Tibial artery (tissue), 4 donors: ENCODE measurements around the gene KIAA0930.

Source experiments
- DNase-seq, 2 donors: peaks; one replicate each; pipeline ENCODE4 v3.0.0-alpha.2; 2019
- H3K27ac ChIP-seq, 2 donors: fragments of 200-600 bp; sonication (generic) in 1 of 2; 1 replicate in 1 of 2; 2 replicates in 1 of 2; pipeline ENCODE4 v1.5.1; 2018 to 2019; ENCODE audit warnings: mild to moderate bottlenecking in 1 of 2
- H3K27me3 ChIP-seq, 2 donors: fragments of 200-600 bp; sonication (generic) in 1 of 2; one replicate each; pipeline versions ENCODE4 v1.5.1 to v1.6.0; 2016 to 2019
- H3K36me3 ChIP-seq, 3 donors: fragments of 200-600 bp; sonication (generic) in 2 of 3; one replicate each; pipeline ENCODE4 v1.5.1; 2016 to 2019; ENCODE audit warnings: mild to moderate bottlenecking in 2 of 3
- H3K4me1 ChIP-seq, 4 donors: fragments of 200-600 bp; sonication (generic) in 2 of 4; 1 replicate in 3 of 4; 2 replicates in 1 of 4; pipeline ENCODE4 v1.5.1; 2016 to 2019
- H3K4me3 ChIP-seq, 2 donors: fragments of 200-600 bp; sonication (generic) in 1 of 2; 1 replicate in 1 of 2; 2 replicates in 1 of 2; pipeline ENCODE4 v1.5.1; 2018 to 2019; ENCODE audit warnings: mild to moderate bottlenecking in 2 of 2
- H3K9me3 ChIP-seq, 3 donors: fragments of 200-600 bp; sonication (generic) in 1 of 3; one replicate each; pipeline ENCODE4 v1.5.1; 2016 to 2019
- intact Hi-C: fragments of 100-400 bp; cut with DNase I; formaldehyde crosslinking; loops from one replicate; pipeline ENCODE4 v1.15.0; 2023; ENCODE audit warnings: low total_unique reads
- TF ChIP-seq, protein P1 (sequence below), 2 experiments: fragments of 200-600 bp in 1 of 2; fragments of 450-650 bp in 1 of 2; IDR thresholded peaks; one replicate each; pipeline ENCODE4 v1.5.1; 2017 to 2019; ENCODE audit warnings: antibody characterized with exemption in 2 of 2, mild to moderate bottlenecking in 1 of 2, moderate library complexity in 1 of 2

The KIAA0930 gene

GRCh38 chr22:45150139-45150538 lies 90.6 kb downstream of the KIAA0930 start:
- Histone ChIP-seq H3K27me3 (no peaks in the 10 kb centered on the region), H3K9me3 (no peaks in the 10 kb centered on the region), H3K4me3 (no peak overlapping the region), H3K36me3 (peaks cover 0 to 10% (median 5%) of the 10 kb centered on the region in 3 donors), H3K27ac (no peak overlapping the region), H3K4me1 (no peaks in the 10 kb centered on the region)
- TF ChIP-seq, protein P1, sequence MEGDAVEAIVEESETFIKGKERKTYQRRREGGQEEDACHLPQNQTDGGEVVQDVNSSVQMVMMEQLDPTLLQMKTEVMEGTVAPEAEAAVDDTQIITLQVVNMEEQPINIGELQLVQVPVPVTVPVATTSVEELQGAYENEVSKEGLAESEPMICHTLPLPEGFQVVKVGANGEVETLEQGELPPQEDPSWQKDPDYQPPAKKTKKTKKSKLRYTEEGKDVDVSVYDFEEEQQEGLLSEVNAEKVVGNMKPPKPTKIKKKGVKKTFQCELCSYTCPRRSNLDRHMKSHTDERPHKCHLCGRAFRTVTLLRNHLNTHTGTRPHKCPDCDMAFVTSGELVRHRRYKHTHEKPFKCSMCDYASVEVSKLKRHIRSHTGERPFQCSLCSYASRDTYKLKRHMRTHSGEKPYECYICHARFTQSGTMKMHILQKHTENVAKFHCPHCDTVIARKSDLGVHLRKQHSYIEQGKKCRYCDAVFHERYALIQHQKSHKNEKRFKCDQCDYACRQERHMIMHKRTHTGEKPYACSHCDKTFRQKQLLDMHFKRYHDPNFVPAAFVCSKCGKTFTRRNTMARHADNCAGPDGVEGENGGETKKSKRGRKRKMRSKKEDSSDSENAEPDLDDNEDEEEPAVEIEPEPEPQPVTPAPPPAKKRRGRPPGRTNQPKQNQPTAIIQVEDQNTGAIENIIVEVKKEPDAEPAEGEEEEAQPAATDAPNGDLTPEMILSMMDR (IDR thresholded peaks at IDR 0.05): no peak
- DNase-seq: no peak
- intact Hi-C loops: no loop called here

DNA sequence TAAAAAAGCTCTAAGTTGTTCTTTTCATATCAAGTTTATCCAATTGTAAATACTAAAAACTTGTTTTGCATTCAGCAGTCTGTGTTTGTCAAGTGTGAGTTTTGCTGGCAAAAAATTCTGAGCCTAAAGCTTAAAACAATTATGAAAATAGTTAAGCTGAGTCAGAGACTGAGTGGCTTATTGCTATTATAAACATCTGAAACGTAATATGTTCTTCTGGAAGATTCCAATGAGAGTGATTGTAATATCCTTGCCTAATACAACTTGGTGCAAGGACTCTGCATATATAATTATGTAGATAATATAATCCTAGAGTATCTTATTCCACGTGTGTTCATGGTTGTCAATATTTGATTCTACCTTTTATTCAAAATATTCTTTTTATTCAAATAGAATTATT lies 91.0 kb downstream of the KIAA0930 start:
- H3K4me1 ChIP-seq: no peaks in the 10 kb centered on the region
- no peaks in the 10 kb centered on the region for H3K27me3 ChIP-seq
- no peaks in the 10 kb centered on the region for H3K9me3 ChIP-seq
- no peak for DNase-seq
- H3K4me3 ChIP-seq: no peak overlapping the region
- H3K27ac ChIP-seq: no peak overlapping the region
- intact Hi-C loops: no loop called here
- TF ChIP-seq, protein P1 (IDR thresholded peaks at IDR 0.05): no peak
- H3K36me3 ChIP-seq: peaks cover 0 to 10% (median 5%) of the 10 kb centered on the region in 3 donors

DNA sequence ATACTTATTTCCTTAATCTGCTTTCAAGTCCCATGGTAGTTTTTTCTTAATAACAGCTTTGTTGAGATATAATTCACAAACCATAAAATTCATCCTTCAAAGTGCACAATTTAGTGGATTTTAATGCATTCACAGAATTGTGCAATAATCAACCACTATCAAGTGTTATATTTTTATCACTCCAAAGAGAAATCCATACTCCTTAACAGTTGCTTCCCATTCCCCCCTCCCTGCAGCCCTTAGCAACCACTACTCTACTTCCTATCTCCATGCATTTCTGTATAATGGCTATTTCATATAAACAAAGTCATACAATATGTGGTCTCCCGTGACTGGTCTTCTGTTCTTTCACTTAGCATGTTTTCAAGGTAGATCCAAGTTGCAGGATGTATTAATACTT lies 95.8 kb downstream of the KIAA0930 start:
- no peak for DNase-seq
- H3K4me1 ChIP-seq: no peaks in the 10 kb centered on the region
- H3K27ac ChIP-seq: no peak overlapping the region
- no peaks in the 10 kb centered on the region for H3K36me3 ChIP-seq
- H3K4me3 ChIP-seq: no peak overlapping the region
- intact Hi-C loops: no loop called here
- TF ChIP-seq, protein P1 (IDR thresholded peaks at IDR 0.05): no peak
- H3K27me3 ChIP-seq: no peaks in the 10 kb centered on the region
- peaks cover 0 to 7% (median 0%) of the 10 kb centered on the region in 3 donors for H3K9me3 ChIP-seq

- intact Hi-C loops: no loop called here
- H3K27me3 ChIP-seq: no peaks in the 10 kb centered on the region
- H3K27ac ChIP-seq: no peak overlapping the region
- TF ChIP-seq, protein P1 (IDR thresholded peaks at IDR 0.05): no peak
- H3K36me3 ChIP-seq: no peaks in the 10 kb centered on the region
- DNase-seq: no peak
- no peak overlapping the region for H3K4me3 ChIP-seq
- H3K4me1 ChIP-seq: no peaks in the 10 kb centered on the region
- peaks cover 0 to 7% (median 0%) of the 10 kb centered on the region in 3 donors for H3K9me3 ChIP-seq
These were observed 98.3 kb downstream of the KIAA0930 start for GRCh38 chr22:45142376-45142775.
